HEK293T (cell line): ENCODE results near the gene BHLHE23.

Source experiments
- ARNT ChIP-seq: fragments of 450-650 bp; IDR thresholded peaks from 2 replicates; pipeline ENCODE4 v1.6.1; 2017; ENCODE audit warnings: mild to moderate bottlenecking
- BHLHE40 ChIP-seq: fragments of 450-650 bp; IDR thresholded peaks from 2 replicates; pipeline ENCODE4 v1.6.1; 2016; ENCODE audit warnings: mild to moderate bottlenecking, moderate library complexity, borderline replicate concordance
- CTBP1 ChIP-seq: fragments of 450-650 bp; IDR thresholded peaks from 2 replicates; pipeline ENCODE4 v1.6.1; 2016; ENCODE audit warnings: borderline replicate concordance
- ELF4 ChIP-seq: fragments of 450-650 bp; IDR thresholded peaks from 2 replicates; pipeline ENCODE4 v1.6.1; 2017; ENCODE audit warnings: antibody characterized with exemption
- FOXA1 ChIP-seq: fragments of 450-650 bp; IDR thresholded peaks from 2 replicates; pipeline ENCODE4 v1.6.1; 2016; ENCODE audit warnings: mild to moderate bottlenecking
- FOXK2 ChIP-seq: fragments of 450-650 bp; IDR thresholded peaks from 2 replicates; pipeline ENCODE4 v1.6.1; 2016; ENCODE audit warnings: mild to moderate bottlenecking
- FOXM1 ChIP-seq: fragments of 450-650 bp; IDR thresholded peaks from 2 replicates; pipeline ENCODE4 v1.6.1; 2017; ENCODE audit warnings: mild to moderate bottlenecking, borderline replicate concordance
- HDGF ChIP-seq: fragments of 450-650 bp; IDR thresholded peaks from 2 replicates; pipeline ENCODE4 v1.6.1; 2017; ENCODE audit warnings: antibody characterized with exemption, borderline replicate concordance
- LEF1 ChIP-seq: fragments of 450-650 bp; IDR thresholded peaks from 2 replicates; pipeline ENCODE4 v1.6.1; 2017; ENCODE audit warnings: mild to moderate bottlenecking, borderline replicate concordance
- NFRKB ChIP-seq: fragments of 450-650 bp; IDR thresholded peaks from 2 replicates; pipeline ENCODE4 v1.6.1; 2016; ENCODE audit warnings: mild to moderate bottlenecking, moderate library complexity
- SP1 ChIP-seq: fragments of 450-650 bp; IDR thresholded peaks from 2 replicates; pipeline ENCODE4 v1.6.1; 2017
- SUZ12 ChIP-seq: fragments of 450-650 bp; IDR thresholded peaks from 2 replicates; pipeline ENCODE4 v1.6.1; 2016; ENCODE audit warnings: mild to moderate bottlenecking
- TF ChIP-seq, protein P1 (sequence below): fragments of 450-650 bp; IDR thresholded peaks from 2 replicates; pipeline ENCODE4 v1.6.1; 2016

DNA sequence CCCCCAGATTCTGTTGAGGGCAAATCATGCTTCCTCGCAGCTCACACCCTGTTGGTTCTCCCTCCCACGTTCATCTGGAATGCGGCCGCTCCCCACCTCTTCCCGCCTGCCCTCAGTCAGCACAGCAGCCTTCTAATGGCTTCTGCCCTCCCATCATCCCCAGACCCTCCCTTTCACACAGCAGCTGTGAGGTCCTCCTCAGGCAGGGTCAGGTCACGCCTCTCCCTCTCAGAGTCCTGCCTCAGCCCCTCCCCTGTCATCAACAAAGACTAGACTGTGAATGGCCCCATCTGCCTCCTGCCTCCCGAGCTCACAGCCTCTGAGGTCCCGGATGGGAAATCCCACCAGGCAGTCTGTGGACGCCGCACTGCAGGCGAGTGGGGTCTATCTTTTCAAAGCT lies 7.9 kb upstream of the BHLHE23 start:
- TF ChIP-seq SP1 (no peak), HDGF (no peak), ELF4 (no peak), FOXM1 (no peak), LEF1 (no peak), BHLHE40 (no peak), NFRKB (no peak), FOXA1 (no peak), ARNT (no peak), CTBP1 (no peak), SUZ12 (no peak), FOXK2 (no peak)
- TF ChIP-seq, protein P1, sequence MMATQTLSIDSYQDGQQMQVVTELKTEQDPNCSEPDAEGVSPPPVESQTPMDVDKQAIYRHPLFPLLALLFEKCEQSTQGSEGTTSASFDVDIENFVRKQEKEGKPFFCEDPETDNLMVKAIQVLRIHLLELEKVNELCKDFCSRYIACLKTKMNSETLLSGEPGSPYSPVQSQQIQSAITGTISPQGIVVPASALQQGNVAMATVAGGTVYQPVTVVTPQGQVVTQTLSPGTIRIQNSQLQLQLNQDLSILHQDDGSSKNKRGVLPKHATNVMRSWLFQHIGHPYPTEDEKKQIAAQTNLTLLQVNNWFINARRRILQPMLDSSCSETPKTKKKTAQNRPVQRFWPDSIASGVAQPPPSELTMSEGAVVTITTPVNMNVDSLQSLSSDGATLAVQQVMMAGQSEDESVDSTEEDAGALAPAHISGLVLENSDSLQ = no peak
